Heart left ventricle (tissue), 16 donors: Measurements from ENCODE around the gene IARS1. TPM values are rescaled to one million over a fixed set of nuclear protein-coding genes. Genes with fewer than 3 reads are reported as not detected.

Experiments
- ATAC-seq, 4 donors: fragments of 200-7000 bp; cut with Tn5 transposase; one replicate each; pipeline ENCODE4 v1.9.1; 2020 to 2022; ENCODE audit warnings: moderate library complexity in 4 of 4, mild to moderate bottlenecking in 3 of 4, moderate number of reproducible peaks in 1 of 4
- DNase-seq, 5 donors: peaks; one replicate each; pipeline ENCODE4 v3.0.0-alpha.2; 2020
- H3K27ac ChIP-seq, 12 donors: fragments of 200-600 bp; sonication (generic) in 4 of 12; one replicate each; pipeline versions ENCODE4 v1.5.0 to v1.8.0; 2016 to 2022; ENCODE audit warnings: mild to moderate bottlenecking in 2 of 12
- H3K27me3 ChIP-seq, 9 donors: fragments of 200-600 bp; sonication (generic) in 2 of 9; one replicate each; pipeline versions ENCODE4 v1.5.1 to v1.8.0; 2016 to 2022; ENCODE audit warnings: mild to moderate bottlenecking in 3 of 9
- H3K36me3 ChIP-seq, 9 donors: fragments of 200-600 bp; sonication (generic) in 2 of 9; one replicate each; pipeline versions ENCODE4 v1.5.0 to v1.8.0; 2018 to 2022; ENCODE audit warnings: mild to moderate bottlenecking in 2 of 9
- H3K4me1 ChIP-seq, 12 donors: fragments of 200-600 bp; sonication (generic) in 4 of 12; one replicate each; pipeline versions ENCODE4 v1.5.0 to v1.8.0; 2016 to 2022; ENCODE audit warnings: mild to moderate bottlenecking in 3 of 12
- H3K4me3 ChIP-seq, 12 donors: fragments of 200-600 bp; sonication (generic) in 4 of 12; one replicate each; pipeline versions ENCODE4 v1.5.0 to v1.8.0; 2017 to 2022; ENCODE audit warnings: mild to moderate bottlenecking in 9 of 12, moderate library complexity in 4 of 12
- H3K9me3 ChIP-seq, 12 donors: fragments of 200-600 bp; sonication (generic) in 4 of 12; one replicate each; pipeline versions ENCODE4 v1.5.0 to v1.8.0; 2016 to 2022; ENCODE audit warnings: mild to moderate bottlenecking in 1 of 12
- POLR2A ChIP-seq, 2 donors: fragments of 450-650 bp; IDR thresholded peaks; one replicate each; pipeline ENCODE4 v1.6.1; 2017; ENCODE audit warnings: antibody characterized with exemption in 2 of 2, mild to moderate bottlenecking in 2 of 2, moderate library complexity in 2 of 2
- WGBS, 4 donors: extraction: QIAGEN DNeasy Blood & Tissue Kit in 2 of 4; methylation state at CpG; one replicate each; pipeline versions ENCODE4 v1.1.5 to v1.1.7; 2013 to 2018; 5-methylcytosine and 5-hydroxymethylcytosine counted together
- intact Hi-C, 10 donors: fragments of 100-400 bp; cut with DNase I; formaldehyde crosslinking; loops; one replicate each; pipeline versions ENCODE4 v1.11.1 to v1.14.2; 2022
- microRNA-seq, 4 donors: library from miRNA; unstranded; fragments of <30 nt; microRNA quantifications; one replicate each; pipeline versions ENCODE4 to v1.2.0, GENCODE V29; 2017 to 2020
- polyA plus RNA-seq, 2 donors: library from polyadenylated mRNA; stranded (reverse); fragments of 200-250 nt; gene quantifications; one replicate each; pipeline ENCODE4 v1.2.3, GENCODE V29; 2013
- total RNA-seq, 9 donors: library from RNA; depleted of rRNA in 2 of 9; stranded (reverse); fragments of >200 nt in 2 of 9; fragmentation: NEBNext Ultra II Directional in 3 of 9; extraction: Animal tissue kit (Norgen Biotek cat#: 25700) in 3 of 9; gene quantifications; one replicate each; pipeline versions ENCODE4 v1.1.0 to v1.2.4, GENCODE V29; 2016 to 2023
- TF ChIP-seq, protein P1 (sequence below), 12 donors: fragments of 200-600 bp; sonication (generic) in 4 of 12; IDR thresholded peaks; one replicate each; pipeline versions ENCODE4 v1.5.0 to v1.8.0; 2018 to 2022; ENCODE audit warnings: antibody characterized with exemption in 12 of 12, mild to moderate bottlenecking in 5 of 12
- donor health status: ischemic (EF 13 %, LVEDD 7.1; RV severe dilation, severe dysfunction).
- donor health status: healthy with polysubstance abuse.
- donor health status: DM: no; HTN: yes; CAD: no.
- donor health status: DM: no; HTN: no; CAD: no.
- donor health status: ischemic (EF 25% LVEDD 6.9; RV normal size, moderate dysfunction).
- donor health status: ischemic (EF 25% LVEDD 5.7; RV mildly dilated, moderate dysfunction).
- donor health status: healthy.
- donor health status: DM: yes; HTN: yes; CAD: no.
- donor health status: ischemic (EF 35%, LVEDD 5.7; RV mildly dilated, moderate dysfunction).
- donor health status: nonischemic (EF 11% LVEDD 7.7; RV severe dilation, severe dysfunction).
- donor health status: DM: yes; HTN: yes; CAD: no.
- donor health status: PGD.
- donor health status: ischemic (EF 29% LVEDD 5.4; RV normal size, mild dysfunction).
- donor health status: nonischemic (EF 23%, LVEDD 6.1; RV moderate dilation, normal function).

The IARS1 gene
- total and polyA plus RNA-seq, 11 donors, result 9.0 to 97.5 (median 68.1) TPM

DNA sequence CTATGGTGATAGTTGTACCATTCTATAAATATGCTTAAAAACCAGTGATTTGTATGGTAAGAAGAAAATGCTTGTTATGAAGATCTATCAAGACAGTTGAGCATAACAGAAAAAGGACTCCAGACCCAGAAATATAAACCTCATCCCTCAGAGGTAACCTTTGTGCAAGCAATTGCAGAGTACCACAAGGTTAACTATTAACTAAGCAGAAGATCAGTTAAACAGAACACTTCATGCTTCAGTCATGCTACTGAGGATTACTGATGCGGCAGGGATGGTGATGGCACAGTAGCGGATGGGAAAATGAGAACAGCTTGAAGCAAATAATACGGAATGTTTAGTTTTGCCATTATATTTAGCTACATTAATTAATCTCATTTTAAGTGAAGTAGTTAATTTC lies 45.5 kb downstream of the IARS1 start:
- DNase-seq, result no peak
- Histone ChIP-seq H3K27ac (no peak overlapping the region), H3K9me3 (no peaks in the 10 kb centered on the region), H3K4me3 (no peak overlapping the region), H3K27me3 (no peaks in the 10 kb centered on the region), H3K4me1 (no peaks in the 10 kb centered on the region), H3K36me3 (peaks cover 0 to 100% (median 99%) of the 10 kb centered on the region in 9 donors)
- intact Hi-C loops, result loop anchor here in 2 of 10 donors (10.0 kb wide), 1 partner anchor 113 kb away; no protein-coding TSS in a partner anchor
- TF ChIP-seq, protein P1, sequence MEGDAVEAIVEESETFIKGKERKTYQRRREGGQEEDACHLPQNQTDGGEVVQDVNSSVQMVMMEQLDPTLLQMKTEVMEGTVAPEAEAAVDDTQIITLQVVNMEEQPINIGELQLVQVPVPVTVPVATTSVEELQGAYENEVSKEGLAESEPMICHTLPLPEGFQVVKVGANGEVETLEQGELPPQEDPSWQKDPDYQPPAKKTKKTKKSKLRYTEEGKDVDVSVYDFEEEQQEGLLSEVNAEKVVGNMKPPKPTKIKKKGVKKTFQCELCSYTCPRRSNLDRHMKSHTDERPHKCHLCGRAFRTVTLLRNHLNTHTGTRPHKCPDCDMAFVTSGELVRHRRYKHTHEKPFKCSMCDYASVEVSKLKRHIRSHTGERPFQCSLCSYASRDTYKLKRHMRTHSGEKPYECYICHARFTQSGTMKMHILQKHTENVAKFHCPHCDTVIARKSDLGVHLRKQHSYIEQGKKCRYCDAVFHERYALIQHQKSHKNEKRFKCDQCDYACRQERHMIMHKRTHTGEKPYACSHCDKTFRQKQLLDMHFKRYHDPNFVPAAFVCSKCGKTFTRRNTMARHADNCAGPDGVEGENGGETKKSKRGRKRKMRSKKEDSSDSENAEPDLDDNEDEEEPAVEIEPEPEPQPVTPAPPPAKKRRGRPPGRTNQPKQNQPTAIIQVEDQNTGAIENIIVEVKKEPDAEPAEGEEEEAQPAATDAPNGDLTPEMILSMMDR (IDR thresholded peaks at IDR 0.05), result no peak
- TF ChIP-seq POLR2A (IDR thresholded peaks at IDR 0.05), result no peak
- WGBS, 4 donors, result 94 to 98% (median 97%) methylated on average over 3 of the region's 3 CpGs
- no peak for ATAC-seq

DNA sequence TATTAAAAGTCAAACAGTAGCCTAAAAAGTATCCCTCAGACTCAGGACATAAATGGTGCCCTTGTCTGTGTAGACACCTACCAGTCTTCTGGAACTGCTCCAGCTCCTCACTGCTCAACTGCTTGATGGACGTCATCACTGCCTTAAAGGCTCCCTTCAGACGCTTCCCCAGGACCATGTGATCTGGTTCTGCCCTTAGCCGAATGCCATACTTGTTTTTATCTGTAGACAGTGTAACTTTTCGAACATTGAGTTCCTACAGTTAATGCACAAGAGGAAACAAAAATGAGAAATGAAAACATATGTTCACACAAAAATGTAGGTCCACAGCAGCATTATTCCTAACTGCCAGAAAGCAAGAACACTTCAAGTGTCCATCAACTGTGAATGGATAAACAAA lies 46.2 kb downstream of the IARS1 start:
- H3K4me3 ChIP-seq, result no peak overlapping the region
- intact Hi-C loops, result loop anchor here in 2 of 10 donors (10.0 kb wide), 1 partner anchor 112 kb away; no protein-coding TSS in a partner anchor
- TF ChIP-seq, protein P1 (IDR thresholded peaks at IDR 0.05), result no peak
- no peak for TF ChIP-seq POLR2A (IDR thresholded peaks at IDR 0.05)
- WGBS, 4 donors, result 78 to 83% (median 81%) methylated on average over 4 of the region's 4 CpGs
- no peak overlapping the region for H3K27ac ChIP-seq
- ATAC-seq (no peak), DNase-seq (no peak)
- H3K4me1 ChIP-seq, result no peaks in the 10 kb centered on the region
- H3K36me3 ChIP-seq, result peaks cover 3 to 100% (median 99%) of the 10 kb centered on the region in 9 donors
- no peaks in the 10 kb centered on the region for H3K9me3 ChIP-seq
- no peaks in the 10 kb centered on the region for H3K27me3 ChIP-seq

DNA sequence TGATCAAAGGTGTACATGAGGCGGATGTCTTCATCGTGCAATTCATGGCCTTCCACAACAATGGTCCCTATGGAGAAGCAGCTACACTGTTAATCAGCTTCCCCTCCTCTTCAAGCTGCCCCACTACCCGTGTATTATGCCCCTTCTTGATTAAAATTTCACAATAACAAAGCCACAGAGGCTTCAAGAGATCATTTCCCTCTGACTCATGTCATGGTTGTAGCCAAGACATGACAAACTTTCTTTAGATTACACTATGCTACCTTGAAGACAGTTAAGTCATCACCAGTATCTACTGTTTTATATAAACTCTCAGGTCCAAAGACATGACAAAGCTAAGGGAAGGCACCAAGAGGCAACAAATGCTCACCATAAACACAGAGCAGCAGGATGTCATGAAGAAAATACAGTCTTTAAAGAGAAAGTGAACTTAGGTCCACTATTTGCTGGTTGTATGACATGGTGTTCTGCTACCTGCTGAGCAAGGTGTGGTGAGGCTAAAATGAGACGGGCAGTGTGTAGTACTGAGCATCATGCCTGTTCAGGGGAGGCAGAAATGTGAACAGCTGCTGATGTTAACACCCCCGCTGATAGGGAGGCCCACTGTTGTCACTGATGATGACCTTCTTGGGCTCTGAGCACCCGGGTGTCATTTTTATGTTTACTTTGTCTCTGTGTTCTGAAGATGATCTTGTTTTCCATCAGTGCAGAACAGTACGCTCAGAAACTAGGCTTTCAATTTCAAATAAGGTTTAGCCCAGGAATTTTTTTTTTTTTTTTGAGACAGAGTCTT lies 48.3 kb downstream of the IARS1 start:
- TF ChIP-seq, protein P1 (IDR thresholded peaks at IDR 0.05), result no peak
- no peak for TF ChIP-seq POLR2A (IDR thresholded peaks at IDR 0.05)
- no peaks in the 10 kb centered on the region for H3K27me3 ChIP-seq
- intact Hi-C loops, result loop anchor here in 2 of 10 donors (10.0 kb wide), 1 partner anchor 110 kb away; no protein-coding TSS in a partner anchor
- no peaks in the 10 kb centered on the region for H3K9me3 ChIP-seq
- no peaks in the 10 kb centered on the region for H3K4me1 ChIP-seq
- ATAC-seq, result no peak
- DNase-seq, result no peak
- H3K36me3 ChIP-seq, result peaks cover 3 to 100% (median 99%) of the 10 kb centered on the region in 9 donors
- 88 to 96% (median 93%) methylated on average over 7 of the region's 7 CpGs for whole genome bisulfite sequencing, 4 donors
- no peak overlapping the region for H3K4me3 ChIP-seq
- H3K27ac ChIP-seq, result no peak overlapping the region

Small RNA genes within 50 kb of the gene (microRNA-seq; reads per million reads assigned to microRNA genes)
- gene MIR3651, result 0 to 0.62 (median 0.13) reads per million in 4 donors

Other genes starting within 250 kb of the IARS1 start
- gene SPTLC1, start 178.3 kb downstream of the IARS1 start, total RNA-seq, result 10 to 100 TPM; 18.0 to 41.0 (median 22.1) TPM
- gene SPTLC1, start 178.3 kb downstream of the IARS1 start, polyA plus RNA-seq, result 10 to 100 TPM; 10.6 to 34.8 TPM
- gene NOL8, start 31.7 kb upstream of the IARS1 start, total RNA-seq, result 10 to 100 TPM in 8 of 9 donors, 1 to 10 TPM in 1; 8.1 to 25.6 (median 18.1) TPM
- 10 to 100 TPM; 11.7 to 13.5 TPM for gene NOL8, start 31.7 kb upstream of the IARS1 start, polyA plus RNA-seq
- gene CENPP, start 32.3 kb upstream of the IARS1 start, total RNA-seq, result 1 to 10 TPM; 1.2 to 5.8 (median 3.1) TPM
- 1 to 10 TPM; 1.1 to 1.6 TPM for gene CENPP, start 32.3 kb upstream of the IARS1 start, polyA plus RNA-seq
- gene OGN, start 110.9 kb upstream of the IARS1 start, total RNA-seq, result 10 to 100 TPM in 5 of 9 donors, 1 to 10 TPM in 4; 2.8 to 65.4 (median 11.9) TPM
- 1 to 10 TPM; 2.1 to 3.5 TPM for gene OGN, start 110.9 kb upstream of the IARS1 start, polyA plus RNA-seq
- 10 to 100 TPM in 1 of 9 donors, 1 to 10 TPM in 8; 2.3 to 10.2 (median 5.9) TPM for gene OMD, start 130.8 kb upstream of the IARS1 start, total RNA-seq
- gene OMD, start 130.8 kb upstream of the IARS1 start, polyA plus RNA-seq, result 1 to 10 TPM; 1.5 to 2.6 TPM
- gene ASPN, start 188.8 kb upstream of the IARS1 start, total RNA-seq, result 10 to 100 TPM in 7 of 9 donors, 1 to 10 TPM in 2; 6.6 to 36.3 (median 18.0) TPM
- gene ASPN, start 188.8 kb upstream of the IARS1 start, polyA plus RNA-seq, result 1 to 10 TPM; 4.6 to 8.0 TPM
- gene ECM2, start 242.3 kb upstream of the IARS1 start, total RNA-seq, result 10 to 100 TPM in 5 of 9 donors, 1 to 10 TPM in 4; 3.1 to 32.4 (median 10.1) TPM
- 1 to 10 TPM; 1.6 to 4.4 TPM for gene ECM2, start 242.3 kb upstream of the IARS1 start, polyA plus RNA-seq